Upper lobe of right lung (tissue), 1 donor: ENCODE data around the gene AKAP8L. TPM values are rescaled to one million over a fixed set of nuclear protein-coding genes. Genes with fewer than 3 reads are reported as not detected.
"Not testable (repeated sequence)": the region's sequence is repeated elsewhere in the genome, so short reads cannot be mapped to it uniquely, and the experiment has no call there.

ENCODE experiments used
- ATAC-seq: fragments of 200-7000 bp; cut with Tn5 transposase; one replicate; pipeline ENCODE4 v1.9.1; 2020; ENCODE audit warnings: mild to moderate bottlenecking, moderate library complexity
- DNase-seq: peaks from one replicate; pipeline ENCODE4 v3.0.0-alpha.2; 2020
- H3K27ac ChIP-seq: fragments of 200-600 bp; one replicate; pipeline ENCODE4 v1.8.0; 2022
- H3K27me3 ChIP-seq: fragments of 200-600 bp; one replicate; pipeline ENCODE4 v1.8.0; 2022; ENCODE audit warnings: mild to moderate bottlenecking
- H3K36me3 ChIP-seq: fragments of 200-600 bp; one replicate; pipeline ENCODE4 v1.8.0; 2022
- H3K4me1 ChIP-seq: fragments of 200-600 bp; one replicate; pipeline ENCODE4 v1.8.0; 2022
- H3K4me3 ChIP-seq: fragments of 200-600 bp; one replicate; pipeline ENCODE4 v1.8.0; 2022; ENCODE audit warnings: mild to moderate bottlenecking
- H3K9me3 ChIP-seq: fragments of 200-600 bp; one replicate; pipeline ENCODE4 v1.8.0; 2022
- CTCF ChIP-seq: fragments of 200-600 bp; IDR thresholded peaks from one replicate; pipeline ENCODE4 v1.8.0; 2022; ENCODE audit warnings: antibody characterized with exemption
- intact Hi-C: fragments of 100-400 bp; cut with DNase I; formaldehyde crosslinking; loops from one replicate; pipeline ENCODE4 v1.11.0; 2022
- total RNA-seq: library from RNA; stranded (reverse); fragmentation: NEBNext Ultra II Directional; extraction: Animal tissue kit (Norgen Biotek cat#: 25700); gene quantifications from one replicate; pipeline ENCODE4 v1.2.1, GENCODE V29; 2021
- donor health status: DM: no; HTN: yes; CAD: no; lungs with severe emphysema.

Gene AKAP8L
- total RNA-seq, 1 donor from 2014 or later: 95.5 TPM

- Histone ChIP-seq H3K4me1 (peaks cover 21% of the 10 kb centered on the region), H3K27ac (peak overlapping the region; percentile 51)
Measured at GRCh38 chr19:15421136-15421695, 2.4 kb upstream of the AKAP8L start.

GRCh38 chr19:15419413-15420025 is 731 bp upstream of the AKAP8L start:
- no peak overlapping the region for H3K27ac ChIP-seq
- no peaks in the 10 kb centered on the region for H3K27me3 ChIP-seq
- no peaks in the 10 kb centered on the region for H3K9me3 ChIP-seq
- intact Hi-C loops: no loop called here
- ATAC-seq (no peak), DNase-seq (no peak)
- no peak for TF ChIP-seq CTCF
- H3K4me1 ChIP-seq: peaks cover 24% of the 10 kb centered on the region
- H3K36me3 ChIP-seq: peaks cover 30% of the 10 kb centered on the region
- H3K4me3 ChIP-seq: peak overlapping the region; percentile 100

More at GRCh38 chr19:15421136-15421695, 2.4 kb upstream of the AKAP8L start:
- H3K27me3 ChIP-seq: no peaks in the 10 kb centered on the region
- no peak for ATAC-seq
- intact Hi-C loops: no loop called here
- H3K4me3 ChIP-seq: no peak overlapping the region
- peaks cover 39% of the 10 kb centered on the region for H3K36me3 ChIP-seq
- no peak for DNase-seq
- H3K9me3 ChIP-seq: no peaks in the 10 kb centered on the region
- no peak for TF ChIP-seq CTCF

- peak overlapping the region; percentile 100 for H3K4me3 ChIP-seq
- ATAC-seq (no peak), DNase-seq (no peak)
- H3K4me1 ChIP-seq: peaks cover 36% of the 10 kb centered on the region
- H3K27me3 ChIP-seq: no peaks in the 10 kb centered on the region
- TF ChIP-seq CTCF: no peak
- H3K27ac ChIP-seq: peak overlapping the region; percentile 91
- H3K9me3 ChIP-seq: no peaks in the 10 kb centered on the region
- intact Hi-C loops: no loop called here
- H3K36me3 ChIP-seq: peaks cover 17% of the 10 kb centered on the region
Measured at GRCh38 chr19:15418231-15418578, 583 bp downstream of the AKAP8L start.

- no peaks in the 10 kb centered on the region for H3K27me3 ChIP-seq
- no peak for ATAC-seq
- no peak for TF ChIP-seq CTCF
- peak overlapping the region; percentile 100 for H3K4me3 ChIP-seq
- no peak for DNase-seq
- H3K27ac ChIP-seq: peak overlapping the region; percentile 91
- H3K36me3 ChIP-seq: peaks cover 12% of the 10 kb centered on the region
- H3K9me3 ChIP-seq: no peaks in the 10 kb centered on the region
- intact Hi-C loops: no loop called here
- peaks cover 41% of the 10 kb centered on the region for H3K4me1 ChIP-seq
Measured at GRCh38 chr19:15417699-15418098, 1.1 kb downstream of the AKAP8L start.

GRCh38 chr19:15412832-15413231 is 6.0 kb downstream of the AKAP8L start:
- Histone ChIP-seq H3K36me3 (peaks cover 30% of the 10 kb centered on the region), H3K9me3 (no peaks in the 10 kb centered on the region), H3K27me3 (no peaks in the 10 kb centered on the region), H3K27ac (no peak overlapping the region), H3K4me3 (no peak overlapping the region), H3K4me1 (peaks cover 50% of the 10 kb centered on the region)
- ATAC-seq: no peak
- no peak for TF ChIP-seq CTCF
- DNase-seq: no peak
- intact Hi-C loops: no loop called here

GRCh38 chr19:15411351-15411750 is 7.4 kb downstream of the AKAP8L start:
- H3K27me3 ChIP-seq, ATAC-seq, H3K9me3 ChIP-seq, H3K27ac ChIP-seq, intact Hi-C loops, H3K4me3 ChIP-seq: not testable (repeated sequence)
- Histone ChIP-seq H3K36me3 (peaks cover 34% of the 10 kb centered on the region), H3K4me1 (peaks cover 40% of the 10 kb centered on the region)
- DNase-seq: peak; percentile 45
